OCI-LY3 (cell line): ENCODE results near the gene CMTM1.
"Not testable (repeated sequence)": the region's sequence is repeated elsewhere in the genome, so short reads cannot be mapped to it uniquely, and the experiment has no call there.

Experiments
- H2AFZ ChIP-seq: fragments of 200-600, 300-600 bp; shearing (Covaris generic); 2 replicates; pipeline ENCODE4 v1.6.0; 2014; ENCODE audit warnings: antibody characterized with exemption, low read depth, low read length
- H3K27ac ChIP-seq: fragments of 200-600, 300-600 bp; sonication (generic); 2 replicates; pipeline ENCODE4 v1.5.1; 2014; ENCODE audit warnings: mild to moderate bottlenecking, low read length, moderate library complexity, mixed read lengths
- H3K27me3 ChIP-seq: fragments of 200-600, 300-600 bp; sonication (generic); 2 replicates; pipeline ENCODE4 v1.6.1; 2014; ENCODE audit warnings: low read depth, low read length, mixed read lengths
- H3K36me3 ChIP-seq: fragments of 200-600, 300-600 bp; sonication (generic); replicated peaks from 2 replicates; pipeline ENCODE3; 2014; ENCODE audit warnings: low read depth, low read length, mixed read lengths
- H3K4me1 ChIP-seq: fragments of 300-600, 200-600 bp; sonication (generic); 2 replicates; pipeline ENCODE4 v1.6.1; 2014; ENCODE audit warnings: low read length, mixed read lengths
- H3K4me2 ChIP-seq: fragments of 200-600, 300-600 bp; sonication (generic); 2 replicates; pipeline ENCODE4 v1.6.1; 2014; ENCODE audit warnings: low read length, mixed read lengths
- H3K4me3 ChIP-seq: fragments of 300-600, 200-600 bp; sonication (generic); 2 replicates; pipeline ENCODE4 v1.5.1; 2014; ENCODE audit warnings: antibody characterized with exemption, mild to moderate bottlenecking, low read length, moderate library complexity
- H3K79me2 ChIP-seq: fragments of 300-600, 200-600 bp; shearing (Covaris generic); 2 replicates; pipeline ENCODE4 v1.6.1; 2014; ENCODE audit warnings: mild to moderate bottlenecking, low read length, mixed read lengths
- H3K9ac ChIP-seq: fragments of 300-600, 200-600 bp; shearing (Covaris generic); 2 replicates; pipeline ENCODE4 v1.6.0; 2014; ENCODE audit warnings: mild to moderate bottlenecking, low read length, moderate library complexity
- H3K9me3 ChIP-seq: fragments of 200-600, 300-600 bp; shearing (Covaris generic); 2 replicates; pipeline ENCODE4 v1.6.1; 2014; ENCODE audit warnings: low read length, mixed read lengths; ENCODE audit not compliant: insufficient read depth
- H4K20me1 ChIP-seq: fragments of 200-600, 300-600 bp; sonication (generic); 2 replicates; pipeline ENCODE4 v1.6.1; 2016; ENCODE audit warnings: low read length, mixed read lengths; ENCODE audit not compliant: insufficient read depth
- CTCF ChIP-seq: fragments of 200-600, 300-600 bp; sonication (generic); IDR thresholded peaks from 2 replicates; pipeline ENCODE4 v1.5.1; 2014; ENCODE audit warnings: antibody characterized with exemption, low read length, low read depth
- EZH2phosphoT487 ChIP-seq: fragments of 200-600 bp; shearing (Covaris generic); IDR thresholded peaks from 2 replicates; pipeline ENCODE4 v1.6.1; 2018; ENCODE audit warnings: antibody characterized with exemption, mixed run types, low read depth

Gene CMTM1

GRCh38 chr16:66621973-66622372, 55.7 kb downstream of the CMTM1 start:
- H3K4me2 ChIP-seq = no peak overlapping the region
- no peak overlapping the region for H3K27ac ChIP-seq
- no peaks in the 10 kb centered on the region for H3K9me3 ChIP-seq
- no peaks in the 10 kb centered on the region for H3K27me3 ChIP-seq
- no peak overlapping the region for H3K9ac ChIP-seq
- no peak overlapping the region for H3K4me3 ChIP-seq
- H3K79me2 ChIP-seq = no peaks in the 10 kb centered on the region
- H3K36me3 ChIP-seq = no peaks in the 10 kb centered on the region
- TF ChIP-seq EZH2phosphoT487 (no peak), CTCF (no peak)
- H2AFZ ChIP-seq = no peak overlapping the region
- no peaks in the 10 kb centered on the region for H4K20me1 ChIP-seq
- peaks cover 11% of the 10 kb centered on the region for H3K4me1 ChIP-seq

DNA sequence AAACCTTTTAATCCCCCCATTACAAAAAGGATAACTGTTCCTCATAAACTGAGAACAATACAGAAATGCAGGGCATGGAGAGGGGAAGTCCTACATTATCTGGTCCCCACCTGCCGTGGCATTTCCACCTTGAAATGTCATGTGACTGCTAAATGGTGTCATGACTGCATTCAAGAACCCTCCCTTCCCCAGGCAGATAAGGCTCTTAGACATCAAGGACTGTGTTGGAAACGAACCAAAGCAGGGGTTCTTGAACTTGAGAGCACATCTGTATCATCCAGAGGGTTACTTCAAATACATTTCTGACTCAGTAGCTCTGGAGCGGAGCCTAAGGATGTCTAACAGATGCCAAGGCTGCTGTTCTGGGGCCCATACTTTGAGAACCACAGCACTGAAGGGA, 56.6 kb downstream of the CMTM1 start:
- H3K27me3 ChIP-seq = no peaks in the 10 kb centered on the region
- H4K20me1 ChIP-seq = no peaks in the 10 kb centered on the region
- TF ChIP-seq EZH2phosphoT487 (no peak), CTCF (no peak)
- H3K36me3 ChIP-seq = no peaks in the 10 kb centered on the region
- H2AFZ ChIP-seq = no peak overlapping the region
- H3K4me2 ChIP-seq = no peak overlapping the region
- no peak overlapping the region for H3K9ac ChIP-seq
- no peak overlapping the region for H3K4me3 ChIP-seq
- no peaks in the 10 kb centered on the region for H3K79me2 ChIP-seq
- no peak overlapping the region for H3K27ac ChIP-seq
- no peaks in the 10 kb centered on the region for H3K9me3 ChIP-seq
- peaks cover 11% of the 10 kb centered on the region for H3K4me1 ChIP-seq

DNA sequence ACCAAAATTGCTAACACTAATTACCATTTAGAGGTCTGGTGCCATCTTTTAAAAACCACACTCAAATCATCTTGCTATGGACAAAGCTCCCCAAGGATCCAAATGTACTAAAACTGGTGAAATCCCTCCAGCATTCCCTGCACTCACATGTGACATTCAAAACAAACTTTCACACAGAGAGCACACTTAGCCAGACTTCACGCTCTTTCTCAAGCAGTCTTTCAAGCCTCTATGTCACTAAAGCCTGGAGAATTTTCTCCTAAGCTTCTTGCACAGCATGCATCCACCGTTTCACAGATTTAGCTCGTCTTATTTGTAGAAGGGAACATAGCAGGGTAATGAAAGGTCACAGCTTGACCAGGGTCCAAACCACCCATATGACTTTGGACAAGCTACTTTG, 57.5 kb downstream of the CMTM1 start:
- Histone ChIP-seq H3K4me1 (peaks cover 11% of the 10 kb centered on the region), H4K20me1 (no peaks in the 10 kb centered on the region), H3K4me2 (no peak overlapping the region), H3K9ac (no peak overlapping the region), H3K27ac (no peak overlapping the region), H3K79me2 (no peaks in the 10 kb centered on the region), H3K36me3 (no peaks in the 10 kb centered on the region), H3K9me3 (no peaks in the 10 kb centered on the region), H2AFZ (no peak overlapping the region), H3K4me3 (no peak overlapping the region), H3K27me3 (no peaks in the 10 kb centered on the region)
- TF ChIP-seq CTCF (no peak), EZH2phosphoT487 (no peak)

GRCh38 chr16:66627611-66628378, 61.6 kb downstream of the CMTM1 start:
- H3K9me3 ChIP-seq, H3K27me3 ChIP-seq, H3K4me3 ChIP-seq: not testable (repeated sequence)

More at GRCh38 chr16:66627611-66628378, 61.6 kb downstream of the CMTM1 start:
- not testable (repeated sequence) for H3K27ac ChIP-seq, H3K4me1 ChIP-seq, H3K36me3 ChIP-seq, H3K4me2 ChIP-seq, H3K79me2 ChIP-seq, H3K9ac ChIP-seq, H4K20me1 ChIP-seq, H2AFZ ChIP-seq
